Trophoblast cell (in vitro differentiated cells and primary cell): Measurements from ENCODE around the gene CNOT1.

Source experiments
- DNase-seq, 2 donors: peaks; one replicate each; pipeline ENCODE4 v3.0.0-alpha.2; 2016
- H2AFZ ChIP-seq: 2 replicates; pipeline ENCODE4 v1.6.1; 2013; ENCODE audit warnings: low read length, moderate library complexity, mild to moderate bottlenecking; ENCODE audit not compliant: insufficient read depth, poor library complexity
- H2AK5ac ChIP-seq: 2 replicates; pipeline ENCODE4 v1.6.1; 2013; ENCODE audit warnings: mild to moderate bottlenecking, low read length
- H2BK120ac ChIP-seq: 2 replicates; pipeline ENCODE4 v1.6.1; 2013; ENCODE audit warnings: low read length, mild to moderate bottlenecking, moderate library complexity; ENCODE audit not compliant: insufficient read depth, poor library complexity
- H2BK12ac ChIP-seq: 2 replicates; pipeline ENCODE4 v1.6.1; 2013; ENCODE audit warnings: mild to moderate bottlenecking, low read length, moderate library complexity
- H2BK5ac ChIP-seq: 2 replicates; pipeline ENCODE4 v1.6.1; 2013; ENCODE audit warnings: low read length, low read depth, moderate library complexity, mild to moderate bottlenecking; ENCODE audit not compliant: poor library complexity
- H3K14ac ChIP-seq: 2 replicates; pipeline ENCODE4 v1.6.1; 2013; ENCODE audit warnings: mild to moderate bottlenecking, low read length
- H3K18ac ChIP-seq: 2 replicates; pipeline ENCODE4 v1.6.1; 2013; ENCODE audit warnings: mild to moderate bottlenecking, low read length
- H3K23ac ChIP-seq: 2 replicates; pipeline ENCODE4 v1.6.1; 2013; ENCODE audit warnings: low read length
- H3K27ac ChIP-seq: 2 replicates; pipeline ENCODE4 v1.5.1; 2013; ENCODE audit warnings: low read depth, mild to moderate bottlenecking, inconsistent platforms, low read length, moderate library complexity
- H3K27me3 ChIP-seq: 2 replicates; pipeline ENCODE4 v1.6.1; 2013; ENCODE audit warnings: inconsistent platforms, mild to moderate bottlenecking, low read length, moderate library complexity; ENCODE audit not compliant: insufficient read depth
- H3K36me3 ChIP-seq, 2 experiments: 1 replicate in 1 of 2; 2 replicates in 1 of 2; pipeline ENCODE4 v1.6.1; 2013; ENCODE audit warnings: low read length in 2 of 2, mild to moderate bottlenecking in 2 of 2, moderate library complexity in 1 of 2; ENCODE audit not compliant: insufficient read depth in 2 of 2, control insufficient read depth in 1 of 2
- H3K4ac ChIP-seq: 2 replicates; pipeline ENCODE4 v1.6.1; 2013; ENCODE audit warnings: low read depth, mild to moderate bottlenecking, low read length, moderate library complexity
- H3K4me1 ChIP-seq, 2 experiments: 1 replicate in 1 of 2; 2 replicates in 1 of 2; pipeline ENCODE4 v1.6.1; 2013; ENCODE audit warnings: low read length in 2 of 2, mild to moderate bottlenecking in 2 of 2, moderate library complexity in 1 of 2; ENCODE audit not compliant: insufficient read depth in 2 of 2, control insufficient read depth in 1 of 2
- H3K4me2 ChIP-seq: 2 replicates; pipeline ENCODE4 v1.6.1; 2013; ENCODE audit warnings: inconsistent platforms, mild to moderate bottlenecking, low read length, moderate library complexity
- H3K4me3 ChIP-seq: 2 replicates; pipeline ENCODE4 v1.5.1; 2013; ENCODE audit warnings: mild to moderate bottlenecking, low read depth, low read length, inconsistent platforms
- H3K79me1 ChIP-seq: one replicate; pipeline ENCODE4 v1.6.1; 2013; ENCODE audit warnings: low read length
- H3K79me2 ChIP-seq: 2 replicates; pipeline ENCODE4 v1.6.1; 2013; ENCODE audit warnings: low read length, mild to moderate bottlenecking; ENCODE audit not compliant: control insufficient read depth, insufficient read depth, poor library complexity
- H3K9ac ChIP-seq: 2 replicates; pipeline ENCODE4 v1.6.1; 2013; ENCODE audit warnings: mild to moderate bottlenecking, low read length
- H3K9me3 ChIP-seq: 2 replicates; pipeline ENCODE4 v1.6.1; 2013; ENCODE audit warnings: low read depth, mild to moderate bottlenecking, control low read depth, inconsistent platforms, low read length; ENCODE audit not compliant: insufficient read depth
- H4K12ac ChIP-seq: 2 replicates; pipeline ENCODE4 v1.6.1; 2013; ENCODE audit warnings: low read depth, mild to moderate bottlenecking, low read length, moderate library complexity
- H4K8ac ChIP-seq: 2 replicates; pipeline ENCODE4 v1.6.1; 2013; ENCODE audit warnings: low read depth, mild to moderate bottlenecking, low read length, moderate library complexity
- H4K91ac ChIP-seq: one replicate; pipeline ENCODE4 v1.6.1; 2013; ENCODE audit warnings: low read depth, mild to moderate bottlenecking, low read length, moderate library complexity
- WGBS: extraction: QIAGEN DNeasy Blood & Tissue Kit; methylation state at CpG from one replicate; pipeline ENCODE4 v1.1.7; 2013; ENCODE audit warnings: missing lambda C conversion rate; ENCODE audit not compliant: insufficient read length, insufficient coverage; ENCODE audit errors: extremely low coverage; 5-methylcytosine and 5-hydroxymethylcytosine counted together

CNOT1 gene

DNA sequence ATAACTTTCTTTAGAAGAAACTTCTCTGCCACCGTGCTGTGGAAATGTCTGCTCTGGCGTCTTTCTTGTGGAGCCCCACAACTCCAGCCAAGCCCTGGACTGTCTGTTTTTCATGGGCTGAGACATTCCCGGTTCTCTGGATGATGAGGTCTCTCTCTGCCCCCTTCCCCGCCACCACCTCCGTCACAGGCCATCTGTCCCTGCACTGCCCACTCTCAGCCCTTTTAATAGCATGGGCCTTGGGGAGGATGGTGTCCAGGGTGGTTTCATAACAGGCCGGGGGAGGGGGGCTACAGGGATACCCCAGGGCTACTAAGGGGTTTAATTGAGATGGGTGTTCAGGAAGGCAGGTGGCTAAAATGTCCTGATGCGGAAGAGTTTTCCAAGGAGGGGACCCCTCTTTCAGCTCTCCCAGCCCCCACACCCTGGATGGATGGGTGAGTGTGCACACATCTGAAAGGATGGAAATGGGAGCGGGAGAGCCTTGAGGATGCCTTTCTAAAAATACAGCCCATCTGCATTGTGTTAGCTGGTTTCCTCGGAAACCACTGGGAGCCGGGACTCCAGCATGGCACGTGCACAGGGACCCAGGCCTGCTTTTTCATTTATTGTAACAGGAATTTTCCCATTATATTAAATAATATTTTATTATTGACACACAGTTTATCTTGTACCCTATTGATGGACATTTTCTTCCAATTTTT, 144.3 kb downstream of the CNOT1 start:
- H3K79me1 ChIP-seq: no peaks in the 10 kb centered on the region
- no peak overlapping the region for H3K9ac ChIP-seq
- WGBS: no CpG with 5 or more reads among the region's 11 CpGs
- H4K8ac ChIP-seq: no peak overlapping the region
- H3K4me3 ChIP-seq: no peak overlapping the region
- H3K36me3 ChIP-seq: no peaks in the 10 kb centered on the region
- no peak overlapping the region for H2BK5ac ChIP-seq
- peaks cover 2% of the 10 kb centered on the region in 2 experiments for H3K4me1 ChIP-seq
- no peak overlapping the region for H2BK12ac ChIP-seq
- no peak overlapping the region for H3K27ac ChIP-seq
- no peak overlapping the region for H4K91ac ChIP-seq
- no peak overlapping the region for H2BK120ac ChIP-seq
- H3K9me3 ChIP-seq: no peaks in the 10 kb centered on the region
- H2AFZ ChIP-seq: no peak overlapping the region
- no peak overlapping the region for H3K4ac ChIP-seq
- H3K14ac ChIP-seq: no peak overlapping the region
- DNase-seq: no peak
- H3K18ac ChIP-seq: no peak overlapping the region
- no peak overlapping the region for H3K4me2 ChIP-seq
- H3K79me2 ChIP-seq: no peaks in the 10 kb centered on the region
- H4K12ac ChIP-seq: no peak overlapping the region
- H3K23ac ChIP-seq: no peak overlapping the region
- H2AK5ac ChIP-seq: no peak overlapping the region
- no peaks in the 10 kb centered on the region for H3K27me3 ChIP-seq

- Histone ChIP-seq H3K4me3 (no peak overlapping the region), H2AFZ (no peak overlapping the region), H3K9ac (no peak overlapping the region), H3K4me2 (no peak overlapping the region), H2BK5ac (no peak overlapping the region), H3K18ac (no peak overlapping the region), H3K79me2 (no peaks in the 10 kb centered on the region), H2AK5ac (no peak overlapping the region), H4K91ac (no peak overlapping the region), H3K9me3 (no peaks in the 10 kb centered on the region), H4K8ac (no peak overlapping the region), H4K12ac (no peak overlapping the region), H3K27me3 (no peaks in the 10 kb centered on the region), H3K4ac (no peak overlapping the region), H3K79me1 (no peaks in the 10 kb centered on the region), H3K36me3 (no peaks in the 10 kb centered on the region), H3K14ac (no peak overlapping the region), H3K27ac (no peak overlapping the region), H3K4me1 (peaks cover 0 to 2% of the 10 kb centered on the region in 2 experiments), H2BK12ac (no peak overlapping the region), H3K23ac (no peak overlapping the region), H2BK120ac (no peak overlapping the region)
- no peak for DNase-seq
- no CpG with 5 or more reads among the region's 8 CpGs for WGBS
These were observed 147.7 kb downstream of the CNOT1 start for GRCh38 chr16:58481931-58482330.

DNA sequence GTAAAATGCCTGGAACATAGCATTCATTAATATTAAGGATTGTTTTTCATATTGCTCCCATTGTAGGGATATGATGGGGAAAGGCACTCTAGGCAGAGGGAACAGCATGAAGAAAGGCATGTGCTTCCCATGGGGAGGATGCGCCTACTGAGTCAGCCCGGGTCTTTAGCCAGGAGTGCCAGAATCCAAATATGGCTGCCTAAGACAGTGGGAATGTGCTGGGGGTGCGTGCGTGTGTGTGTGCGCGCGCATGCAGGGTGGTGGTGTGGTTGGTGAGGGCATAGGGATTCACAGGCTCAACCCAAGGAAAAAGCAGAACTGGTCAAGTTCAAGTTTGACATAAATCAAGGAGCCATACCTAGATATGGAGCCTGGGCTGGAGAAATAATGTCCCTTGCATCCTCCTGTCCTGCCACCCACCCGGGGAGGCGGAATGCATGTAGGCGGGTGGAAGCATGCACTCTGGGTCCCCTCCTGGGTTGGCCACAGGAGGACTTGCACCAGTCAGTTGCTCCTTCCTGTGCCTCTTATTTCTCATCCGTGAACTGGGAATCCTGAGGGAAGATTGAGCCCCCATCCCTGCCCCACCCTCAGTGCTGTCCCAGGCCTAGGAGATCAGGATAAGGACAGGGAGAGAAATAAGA, 148.3 kb downstream of the CNOT1 start:
- no peak overlapping the region for H3K23ac ChIP-seq
- WGBS: no CpG with 5 or more reads among the region's 11 CpGs

GRCh38 chr16:58478427-58478826, 151.2 kb downstream of the CNOT1 start:
- Histone ChIP-seq H3K9me3 (no peaks in the 10 kb centered on the region), H4K12ac (no peak overlapping the region), H2AK5ac (no peak overlapping the region), H2BK12ac (no peak overlapping the region), H3K79me2 (no peaks in the 10 kb centered on the region), H3K9ac (no peak overlapping the region), H2AFZ (no peak overlapping the region), H3K27ac (no peak overlapping the region), H3K4me2 (no peak overlapping the region), H3K4me3 (no peak overlapping the region), H3K36me3 (no peaks in the 10 kb centered on the region), H3K27me3 (no peaks in the 10 kb centered on the region), H3K79me1 (no peaks in the 10 kb centered on the region), H3K4ac (no peak overlapping the region), H2BK120ac (no peak overlapping the region), H2BK5ac (no peak overlapping the region), H4K8ac (no peak overlapping the region), H3K14ac (no peak overlapping the region), H4K91ac (no peak overlapping the region), H3K18ac (no peak overlapping the region), H3K23ac (no peak overlapping the region), H3K4me1 (peaks cover 0 to 2% of the 10 kb centered on the region in 2 experiments)
- DNase-seq: no peak
- no CpG with 5 or more reads among the region's 2 CpGs for WGBS

More for the DNA sequence above, 148.3 kb downstream of the CNOT1 start:
- no peak overlapping the region for H3K27ac ChIP-seq
- H3K79me2 ChIP-seq: no peaks in the 10 kb centered on the region
- H3K4me1 ChIP-seq: peaks cover 0 to 2% of the 10 kb centered on the region in 2 experiments
- H3K14ac ChIP-seq: no peak overlapping the region
- no peaks in the 10 kb centered on the region for H3K36me3 ChIP-seq
- H4K91ac ChIP-seq: no peak overlapping the region
- H3K18ac ChIP-seq: no peak overlapping the region
- H2BK5ac ChIP-seq: no peak overlapping the region
- no peak overlapping the region for H3K4me2 ChIP-seq
- H2AK5ac ChIP-seq: no peak overlapping the region
- H3K79me1 ChIP-seq: no peaks in the 10 kb centered on the region
- DNase-seq: no peak
- H2AFZ ChIP-seq: no peak overlapping the region
- no peak overlapping the region for H2BK12ac ChIP-seq
- H3K4me3 ChIP-seq: no peak overlapping the region
- H3K9me3 ChIP-seq: no peaks in the 10 kb centered on the region
- H3K27me3 ChIP-seq: no peaks in the 10 kb centered on the region
- no peak overlapping the region for H2BK120ac ChIP-seq
- no peak overlapping the region for H4K12ac ChIP-seq
- H3K9ac ChIP-seq: no peak overlapping the region
- no peak overlapping the region for H3K4ac ChIP-seq
- no peak overlapping the region for H4K8ac ChIP-seq
